HepG2 (cell line): ENCODE measurements around the gene MINDY3. TPM values are rescaled to one million over a fixed set of nuclear protein-coding genes. Genes with fewer than 3 reads are reported as not detected.

Experiments
- ATAC-seq: fragments of 200-7000 bp; cut with Tn5 transposase; 3 replicates; pipeline ENCODE4 v1.9.1; 2020; ENCODE audit warnings: mild to moderate bottlenecking, moderate library complexity
- BruUV-seq: library from RNA; stranded (reverse); fragments of 400-500 nt; replicated peaks from 2 replicates; lab custom pipeline; 2021; lab: Mats Ljungman, UMichigan
- CTCF ChIA-PET: fragments of 300-600 bp; formaldehyde crosslinking; extraction: SDS; loops from one replicate; lab custom pipeline; 2021; ENCODE audit warnings: low total read pairs, inconsistent platforms, low intra/inter-chr PET ratio; lab: Yijun Ruan, JAX
- POLR2A ChIA-PET: fragments of 350-600 bp; sonication (Branson Sonifier 250); formaldehyde crosslinking; loops from one replicate; lab custom pipeline; 2020; ENCODE audit warnings: antibody characterized with exemption, inconsistent platforms; lab: Yijun Ruan, JAX
- DNase-seq: peaks from one replicate; pipeline ENCODE4 v3.0.0-alpha.2; 2015; ENCODE audit warnings: low spot score
- FAIRE-seq: peaks from 3 replicates; lab custom pipeline; 2011; peaks lifted over from hg19 to GRCh38; lab: Jason Lieb, UNC
- H2AFZ ChIP-seq: one replicate; pipeline ENCODE4 v1.6.1; 2011; ENCODE audit warnings: low read length, inconsistent platforms
- H3K27ac ChIP-seq: fragments of 300-600 bp; 3 replicates; pipeline ENCODE4 v1.8.0; 2011; ENCODE audit warnings: mixed run types, mild to moderate bottlenecking, mixed read lengths, low read length, inconsistent platforms; ENCODE audit not compliant: insufficient read depth; ENCODE audit errors: extremely low read length
- H3K27me3 ChIP-seq, 2 experiments: fragments of 200-600 bp in 1 of 2; 2 replicates in 1 of 2; 3 replicates in 1 of 2; pipeline versions ENCODE4 v1.6.0 to v1.8.0; 2011; ENCODE audit warnings: low read length in 2 of 2, mild to moderate bottlenecking in 2 of 2, moderate library complexity in 2 of 2, inconsistent platforms in 1 of 2; ENCODE audit not compliant: insufficient read depth in 2 of 2, control insufficient read depth in 1 of 2
- H3K36me3 ChIP-seq, 2 experiments: fragments of 200-600 bp in 1 of 2; replicated peaks in 1 of 2; 2 replicates in 1 of 2; 3 replicates in 1 of 2; pipeline versions ENCODE4 v1.5.1 to v1.8.0; 2011; ENCODE audit warnings: low read length in 2 of 2, inconsistent platforms in 1 of 2; ENCODE audit not compliant: insufficient read depth in 2 of 2, control insufficient read depth in 1 of 2
- H3K4me1 ChIP-seq: 2 replicates; pipeline ENCODE4 v1.5.1; 2012; ENCODE audit warnings: low read length, inconsistent platforms; ENCODE audit not compliant: insufficient read depth
- H3K4me2 ChIP-seq: 2 replicates; pipeline ENCODE4 v1.6.0; 2011; ENCODE audit warnings: low read depth, low read length, inconsistent platforms
- H3K4me3 ChIP-seq, 3 experiments: fragments of 200-600 bp in 1 of 3; sonication (generic), shearing (Covaris generic) in 1 of 3; replicated peaks in 1 of 3; 2 replicates each; pipeline ENCODE4 v1.5.1; 2011 to 2016; ENCODE audit warnings: low read length in 3 of 3, inconsistent platforms in 2 of 3, low read depth in 2 of 3, mild to moderate bottlenecking in 2 of 3, control low read depth in 1 of 3, mixed read lengths in 1 of 3; ENCODE audit not compliant: insufficient read depth in 1 of 3
- H3K79me2 ChIP-seq: one replicate; pipeline ENCODE4 v1.6.1; 2011; ENCODE audit warnings: low read length, inconsistent platforms; ENCODE audit not compliant: insufficient read depth
- H3K9ac ChIP-seq: 2 replicates; pipeline ENCODE4 v1.6.0; 2011; ENCODE audit warnings: mild to moderate bottlenecking, low read depth, low read length, inconsistent platforms; ENCODE audit not compliant: insufficient read depth
- H3K9me3 ChIP-seq: 2 replicates; pipeline ENCODE4 v1.5.1; 2012; ENCODE audit warnings: mild to moderate bottlenecking, low read length
- H4K20me1 ChIP-seq: 2 replicates; pipeline ENCODE4 v1.6.0; 2011; ENCODE audit warnings: inconsistent platforms, mild to moderate bottlenecking, low read length, moderate library complexity; ENCODE audit not compliant: insufficient read depth
- CC2D1A ChIP-seq: sonication (generic); formaldehyde crosslinking; IDR thresholded peaks from 2 replicates; pipeline ENCODE4 v1.8.1; 2023; ENCODE audit warnings: mild to moderate bottlenecking, missing genetic modification reagents
- HINFP ChIP-seq: sonication (generic); formaldehyde crosslinking; IDR thresholded peaks from 2 replicates; pipeline ENCODE4 v1.4.0; 2020; ENCODE audit warnings: low read depth, mild to moderate bottlenecking, missing genetic modification reagents
- HMG20A ChIP-seq: IDR thresholded peaks from 2 replicates; pipeline ENCODE4 v1.6.1; 2016; ENCODE audit warnings: borderline replicate concordance
- HOXA5 ChIP-seq: sonication (generic); formaldehyde crosslinking; IDR thresholded peaks from 2 replicates; pipeline ENCODE4 v1.4.0; 2020; ENCODE audit warnings: missing genetic modification reagents
- LCORL ChIP-seq, 2 experiments: fragments of 450-650 bp in 1 of 2; sonication (generic) in 1 of 2; formaldehyde crosslinking in 1 of 2; IDR thresholded peaks; 2 replicates each; pipeline versions ENCODE4 v1.5.0 to v1.6.1; 2017 to 2020; ENCODE audit warnings: antibody characterized with exemption in 1 of 2, missing genetic modification reagents in 1 of 2
- MED1 ChIP-seq: sonication (generic); formaldehyde crosslinking; IDR thresholded peaks from 2 replicates; pipeline ENCODE4 v1.4.0; 2020; ENCODE audit warnings: missing genetic modification reagents
- MYC ChIP-seq: sonication (generic); formaldehyde crosslinking; IDR thresholded peaks from 2 replicates; pipeline ENCODE4 v1.9.0; 2021; ENCODE audit warnings: missing genetic modification reagents, borderline replicate concordance
- NAIF1 ChIP-seq: sonication (generic); formaldehyde crosslinking; IDR thresholded peaks from 2 replicates; pipeline ENCODE4 v1.5.0; 2020; ENCODE audit warnings: mild to moderate bottlenecking, missing genetic modification reagents, borderline replicate concordance
- PHF20 ChIP-seq: sonication (generic); formaldehyde crosslinking; IDR thresholded peaks from 2 replicates; pipeline ENCODE4 v1.5.0; 2020; ENCODE audit warnings: mild to moderate bottlenecking, missing genetic modification reagents
- POLR2AphosphoS5 ChIP-seq: IDR thresholded peaks from 2 replicates; pipeline ENCODE4 v1.6.1; 2012; ENCODE audit warnings: low read depth, low read length
- PRPF4 ChIP-seq: fragments of 200-400 bp; formaldehyde crosslinking; IDR thresholded peaks from 2 replicates; pipeline ENCODE4 v1.6.1; 2016; ENCODE audit warnings: low read length, low read depth; ENCODE audit not compliant: poor library complexity, severe bottlenecking
- SRSF9 ChIP-seq: fragments of 200-400 bp; formaldehyde crosslinking; IDR thresholded peaks from 2 replicates; pipeline ENCODE4 v1.6.1; 2018; ENCODE audit warnings: borderline replicate concordance, mild to moderate bottlenecking, low read depth, low read length; ENCODE audit not compliant: insufficient read depth, poor library complexity, severe bottlenecking
- ZBTB3 ChIP-seq: sonication (generic); formaldehyde crosslinking; IDR thresholded peaks from 2 replicates; pipeline ENCODE4 v1.4.0; 2020; ENCODE audit warnings: low read depth, mild to moderate bottlenecking, moderate library complexity, missing genetic modification reagents, borderline replicate concordance
- ZNF101 ChIP-seq: sonication (generic); formaldehyde crosslinking; IDR thresholded peaks from 2 replicates; pipeline ENCODE4 v1.4.0; 2020; ENCODE audit warnings: mild to moderate bottlenecking, low read depth, missing genetic modification reagents, borderline replicate concordance
- ZNF607 ChIP-seq: sonication (generic); formaldehyde crosslinking; IDR thresholded peaks from 2 replicates; pipeline ENCODE4 v1.5.1; 2020; ENCODE audit warnings: missing genetic modification reagents, mild to moderate bottlenecking, borderline replicate concordance
- ZNF614 ChIP-seq: IDR thresholded peaks from 2 replicates; pipeline ENCODE4 v1.6.1; 2018; ENCODE audit warnings: missing biosample characterization, missing genetic modification reagents, inconsistent platforms, borderline replicate concordance
- ZNF776 ChIP-seq: sonication (generic); formaldehyde crosslinking; IDR thresholded peaks from 2 replicates; pipeline ENCODE4 v1.4.0; 2020; ENCODE audit warnings: mild to moderate bottlenecking, missing genetic modification reagents
- WGBS: methylation state at CpG from one replicate; pipeline ENCODE4 v1.1.6; 2017; ENCODE audit warnings: low lambda C conversion rate; 5-methylcytosine and 5-hydroxymethylcytosine counted together
- in situ Hi-C: cut with HindIII; loops from 2 replicates; pipeline ENCODE4 v1.10.0; 2017; ENCODE audit warnings: low pct_unique_long_range_greater_than_20kb; ENCODE audit not compliant: extremely low pct_ligation_motif_present
- intact Hi-C: fragments of 100-400 bp; cut with micrococcal nuclease; formaldehyde crosslinking; loops from one replicate; pipeline ENCODE4 v1.10.0; 2022; ENCODE audit not compliant: unreplicated experiment
- polyA plus RNA-seq, 8 experiments: library from polyadenylated mRNA; depleted of rRNA in 3 of 8; stranded (reverse) in 7 of 8; unstranded in 1 of 8; fragments of >200 nt; fragmentation: Illumina TruSeq in 4 of 8; extraction: Trizol in 4 of 8; gene quantifications; 2 replicates each; pipeline versions ENCODE4 v1.2.1 to v1.2.3, GENCODE V29; 2011 to 2016; ENCODE audit warnings: low read depth in 4 of 8, missing spikeins in 1 of 8, mixed read lengths in 1 of 8; ENCODE audit not compliant: insufficient read depth in 1 of 8
- total RNA-seq, 5 experiments: library from RNA; depleted of rRNA; stranded (reverse); fragments of >200 nt; fragmentation: Illumina TruSeq; extraction: Trizol; gene quantifications; 2 replicates each; pipeline ENCODE4 v1.2.3, GENCODE V29; 2016; ENCODE audit warnings: low read depth in 1 of 5

The MINDY3 gene
- total and polyA plus RNA-seq, 2 of the 13 experiments (the other 11 are each of a cell fraction or from before 2014, with no cell fraction given): 6.4 to 17.5 TPM

- ChIA-PET POLR2A (no interaction called here), CTCF (no interaction called here)
- FAIRE-seq (no peak), DNase-seq (no peak), ATAC-seq (no peak)
- Histone ChIP-seq H3K4me1 (no peaks in the 10 kb centered on the region), H3K4me3 (no peak overlapping the region), H2AFZ (no peak overlapping the region), H4K20me1 (no peaks in the 10 kb centered on the region), H3K27ac (no peak overlapping the region), H3K27me3 (no peaks in the 10 kb centered on the region), H3K79me2 (no peaks in the 10 kb centered on the region), H3K36me3 (peaks cover 0 to 4% of the 10 kb centered on the region in 2 experiments; a peak in 1 of 5 replicates), H3K9me3 (no peaks in the 10 kb centered on the region), H3K4me2 (no peak overlapping the region), H3K9ac (no peak overlapping the region)
- intact Hi-C loops (no loop called here), in situ Hi-C loops (no loop called here)
- TF ChIP-seq PHF20 (no peak), PRPF4 (no peak), CC2D1A (CRISPR knock-in tag) (no peak), MED1 (CRISPR knock-in tag) (no peak)
- BruUV-seq: no TSS peak
- WGBS: 96% methylated on average over 7 of the region's 7 CpGs
Observed at GRCh38 chr10:15808204-15808797, 52.0 kb downstream of the MINDY3 start.

- DNase-seq (no peak), ATAC-seq (no peak), FAIRE-seq (no peak)
- Histone ChIP-seq H3K9ac (no peak overlapping the region), H2AFZ (no peak overlapping the region), H4K20me1 (no peaks in the 10 kb centered on the region), H3K27me3 (no peaks in the 10 kb centered on the region), H3K9me3 (no peaks in the 10 kb centered on the region), H3K4me3 (no peak overlapping the region), H3K36me3 (peaks cover 0 to 4% of the 10 kb centered on the region in 2 experiments; a peak in 1 of 5 replicates), H3K27ac (no peak overlapping the region), H3K4me1 (no peaks in the 10 kb centered on the region), H3K79me2 (no peaks in the 10 kb centered on the region), H3K4me2 (no peak overlapping the region)
- BruUV-seq: no TSS peak
- POLR2A ChIA-PET: no interaction called here
- in situ Hi-C loops (no loop called here), intact Hi-C loops (no loop called here)
- WGBS: 95% methylated on average over 5 of the region's 5 CpGs
- CTCF ChIA-PET: no interaction called here
- TF ChIP-seq HOXA5 (CRISPR knock-in tag) (no peak), POLR2AphosphoS5 (no peak), NAIF1 (no peak), MYC (CRISPR knock-in tag) (no peak), LCORL (IDR thresholded peaks at IDR 0.05) (no peak), LCORL (CRISPR knock-in tag; IDR thresholded peaks at IDR 0.05) (no peak), HINFP (CRISPR knock-in tag) (no peak), SRSF9 (no peak), ZNF776 (CRISPR knock-in tag) (no peak), ZBTB3 (no peak), ZNF101 (CRISPR knock-in tag) (no peak), ZNF607 (no peak), HMG20A (no peak), ZNF614 (CRISPR knock-in tag) (no peak)
Observed at GRCh38 chr10:15805395-15806058, 54.8 kb downstream of the MINDY3 start.
